ENCODE measurements around the gene GSE1. TPM values are rescaled to one million over a fixed set of nuclear protein-coding genes. Genes with fewer than 3 reads are reported as not detected.

GSE1 gene
- total RNA-seq, 6 donors from 2014 or later: 80.2 to 332 (median 90.8) TPM

- no peak overlapping the region for H3K27ac ChIP-seq
- 95 to 97% methylated on average over 16 to 17 of the region's 18 CpGs for WGBS, 2 donors
- ATAC-seq (ENCODE audit: low FRiP score in 2 of 2): no peak
These were observed 17.2 kb upstream of the GSE1 start for GRCh38 chr16:85595812-85596502.

GRCh38 chr16:85598141-85598540 is 15.0 kb upstream of the GSE1 start:
- ATAC-seq (ENCODE audit: low FRiP score in 2 of 2): no peak
- no peak for DNase-seq
- Histone ChIP-seq H3K27me3 (no peaks in the 10 kb centered on the region), H3K4me1 (peaks cover 7 to 40% (median 17%) of the 10 kb centered on the region in 4 donors), H3K4me3 (no peak overlapping the region), H3K27ac (no peak overlapping the region), H3K36me3 (no peaks in the 10 kb centered on the region), H3K9me3 (no peaks in the 10 kb centered on the region)
- 96% methylated on average over 6 of the region's 8 CpGs; no CpG with 5 or more reads in 1 of the 2 donors for WGBS, 2 donors
- TF ChIP-seq POLR2A (IDR thresholded peaks at IDR 0.05): no peak
- TF ChIP-seq POLR2AphosphoS5 (IDR thresholded peaks at IDR 0.05): no peak
- TF ChIP-seq EP300 (IDR thresholded peaks at IDR 0.05): no peak
- TF ChIP-seq CTCF (IDR thresholded peaks at IDR 0.05): no peak

More at GRCh38 chr16:85595812-85596502, 17.2 kb upstream of the GSE1 start:
- Histone ChIP-seq H3K36me3 (no peaks in the 10 kb centered on the region), H3K27me3 (no peaks in the 10 kb centered on the region), H3K4me3 (no peak overlapping the region), H3K4me1 (peaks cover 4 to 27% (median 9%) of the 10 kb centered on the region in 4 donors), H3K9me3 (no peaks in the 10 kb centered on the region)
- DNase-seq: no peak
- TF ChIP-seq CTCF (IDR thresholded peaks at IDR 0.05) (no peak), EP300 (IDR thresholded peaks at IDR 0.05) (no peak), POLR2A (IDR thresholded peaks at IDR 0.05) (no peak), POLR2AphosphoS5 (IDR thresholded peaks at IDR 0.05) (no peak)

GRCh38 chr16:85600078-85600477 is 13.0 kb upstream of the GSE1 start:
- no peaks in the 10 kb centered on the region for H3K27me3 ChIP-seq
- H3K36me3 ChIP-seq: no peaks in the 10 kb centered on the region
- ATAC-seq (ENCODE audit: low FRiP score in 2 of 2): no peak
- TF ChIP-seq CTCF (IDR thresholded peaks at IDR 0.05) (no peak), EP300 (IDR thresholded peaks at IDR 0.05) (no peak), POLR2AphosphoS5 (IDR thresholded peaks at IDR 0.05) (no peak), POLR2A (IDR thresholded peaks at IDR 0.05) (no peak)
- H3K4me3 ChIP-seq: no peak overlapping the region
- H3K4me1 ChIP-seq: peaks cover 10 to 27% (median 14%) of the 10 kb centered on the region in 4 donors
- H3K9me3 ChIP-seq: no peaks in the 10 kb centered on the region
- no peak for DNase-seq
- WGBS, 2 donors: 73 to 78% methylated on average over 9 to 10 of the region's 10 CpGs
- no peak overlapping the region for H3K27ac ChIP-seq

- TF ChIP-seq EP300 (IDR thresholded peaks at IDR 0.05): no peak
- TF ChIP-seq POLR2A (IDR thresholded peaks at IDR 0.05): no peak
- no peak for TF ChIP-seq POLR2AphosphoS5 (IDR thresholded peaks at IDR 0.05)
- TF ChIP-seq CTCF (IDR thresholded peaks at IDR 0.05): no peak
- H3K27ac ChIP-seq: no peak overlapping the region
- WGBS, 2 donors: 83 to 89% methylated on average over 15 of the region's 15 CpGs
- ATAC-seq (ENCODE audit: low FRiP score in 2 of 2): no peak
- H3K9me3 ChIP-seq: no peaks in the 10 kb centered on the region
- H3K36me3 ChIP-seq: no peaks in the 10 kb centered on the region
- H3K4me1 ChIP-seq: peaks cover 14 to 30% (median 20%) of the 10 kb centered on the region in 4 donors
- H3K4me3 ChIP-seq: no peak overlapping the region
- no peak for DNase-seq
- no peaks in the 10 kb centered on the region for H3K27me3 ChIP-seq
These were observed 12.4 kb upstream of the GSE1 start for GRCh38 chr16:85600530-85601271.
